ENCODE data around the gene E2F4. TPM values are rescaled to one million over a fixed set of nuclear protein-coding genes. Genes with fewer than 3 reads are reported as not detected.
A peak's percentile ranks its signal among the peaks of the same experiment; 100 is the strongest.

The E2F4 gene
- total RNA-seq, 2 experiments from 2014 or later = 130 to 136 TPM

GRCh38 chr16:67215706-67216105, 23.8 kb downstream of the E2F4 start:
- H3K27me3 Mint-ChIP-seq = no peaks in the 10 kb centered on the region
- H3K9me3 Mint-ChIP-seq = no peaks in the 10 kb centered on the region
- H3K4me3 Mint-ChIP-seq = no peak overlapping the region
- no peaks in the 10 kb centered on the region for H3K4me1 Mint-ChIP-seq
- DNase-seq = no peak
- no peak overlapping the region for H3K27ac Mint-ChIP-seq
- no peaks in the 10 kb centered on the region for H3K36me3 Mint-ChIP-seq

- DNase-seq = no peak
- Mint-ChIP-seq H3K9me3 (no peaks in the 10 kb centered on the region), H3K4me3 (no peak overlapping the region), H3K27ac (no peak overlapping the region), H3K36me3 (no peaks in the 10 kb centered on the region), H3K4me1 (no peaks in the 10 kb centered on the region), H3K27me3 (no peaks in the 10 kb centered on the region)
Measured at GRCh38 chr16:67216612-67217490, 24.9 kb downstream of the E2F4 start.

- Mint-ChIP-seq H3K9me3 (no peaks in the 10 kb centered on the region), H3K4me1 (peaks cover 25% of the 10 kb centered on the region), H3K27ac (no peak overlapping the region)
Measured at GRCh38 chr16:67223992-67224391, 32.0 kb downstream of the E2F4 start.

GRCh38 chr16:67226295-67226803, 34.4 kb downstream of the E2F4 start:
- H3K4me1 Mint-ChIP-seq = peaks cover 27% of the 10 kb centered on the region
- H3K9me3 Mint-ChIP-seq = no peaks in the 10 kb centered on the region
- H3K27me3 Mint-ChIP-seq = no peaks in the 10 kb centered on the region
- peaks cover 14% of the 10 kb centered on the region for H3K36me3 Mint-ChIP-seq
- H3K27ac Mint-ChIP-seq = peak overlapping the region; percentile 88
- H3K4me3 Mint-ChIP-seq = peak overlapping the region; percentile 94
- no peak for DNase-seq

More at GRCh38 chr16:67223992-67224391, 32.0 kb downstream of the E2F4 start:
- DNase-seq = no peak
- no peak overlapping the region for H3K4me3 Mint-ChIP-seq
- H3K36me3 Mint-ChIP-seq = peaks cover 6% of the 10 kb centered on the region
- no peaks in the 10 kb centered on the region for H3K27me3 Mint-ChIP-seq

GRCh38 chr16:67226804-67227566, 35.0 kb downstream of the E2F4 start, which contains the start of gene TMEM208:
TSS of gene TMEM208 (plus strand) at chr16:67227130. CDS start at chr16:67227219, 89 bp downstream.
- Mint-ChIP-seq H3K27me3 (no peaks in the 10 kb centered on the region), H3K9me3 (no peaks in the 10 kb centered on the region), H3K4me3 (peak within 1 kb of the TSS; percentile 94), H3K4me1 (peaks cover 27% of the 10 kb centered on the region), H3K27ac (peak within 1 kb of the TSS; percentile 92), H3K36me3 (peaks cover 14% of the 10 kb centered on the region)
- peak; percentile 99 for DNase-seq

GRCh38 chr16:67227567-67227921, 35.6 kb downstream of the E2F4 start:
- peak overlapping the region; percentile 94 for H3K4me3 Mint-ChIP-seq
- peaks cover 27% of the 10 kb centered on the region for H3K4me1 Mint-ChIP-seq
- H3K36me3 Mint-ChIP-seq = peaks cover 16% of the 10 kb centered on the region
- H3K27me3 Mint-ChIP-seq = no peaks in the 10 kb centered on the region
- H3K9me3 Mint-ChIP-seq = no peaks in the 10 kb centered on the region
- H3K27ac Mint-ChIP-seq = peak overlapping the region; percentile 92
- DNase-seq = no peak

GRCh38 chr16:67228034-67228785, 36.3 kb downstream of the E2F4 start:
- Mint-ChIP-seq H3K4me1 (peaks cover 27% of the 10 kb centered on the region), H3K36me3 (peaks cover 19% of the 10 kb centered on the region), H3K27ac (peak overlapping the region; percentile 92), H3K4me3 (peak overlapping the region; percentile 94), H3K27me3 (no peaks in the 10 kb centered on the region), H3K9me3 (no peaks in the 10 kb centered on the region)
- DNase-seq = no peak

- Mint-ChIP-seq H3K36me3 (peaks cover 21% of the 10 kb centered on the region), H3K4me1 (peaks cover 27% of the 10 kb centered on the region), H3K27me3 (no peaks in the 10 kb centered on the region), H3K27ac (no peak overlapping the region), H3K4me3 (peak overlapping the region; percentile 55), H3K9me3 (no peaks in the 10 kb centered on the region)
- no peak for DNase-seq
Measured at GRCh38 chr16:67228905-67229304, 37.0 kb downstream of the E2F4 start.

- peaks cover 25% of the 10 kb centered on the region for H3K36me3 Mint-ChIP-seq
- H3K9me3 Mint-ChIP-seq = no peaks in the 10 kb centered on the region
- H3K4me3 Mint-ChIP-seq = no peak overlapping the region
- peaks cover 25% of the 10 kb centered on the region for H3K4me1 Mint-ChIP-seq
- no peak for DNase-seq
- H3K27me3 Mint-ChIP-seq = no peaks in the 10 kb centered on the region
- no peak overlapping the region for H3K27ac Mint-ChIP-seq
Measured at GRCh38 chr16:67229906-67230808, 38.2 kb downstream of the E2F4 start.

GRCh38 chr16:67230809-67231660, 39.1 kb downstream of the E2F4 start:
- H3K27ac Mint-ChIP-seq = no peak overlapping the region
- H3K4me3 Mint-ChIP-seq = no peak overlapping the region
- peaks cover 26% of the 10 kb centered on the region for H3K36me3 Mint-ChIP-seq
- no peak for DNase-seq
- H3K9me3 Mint-ChIP-seq = no peaks in the 10 kb centered on the region
- H3K4me1 Mint-ChIP-seq = peaks cover 18% of the 10 kb centered on the region
- no peaks in the 10 kb centered on the region for H3K27me3 Mint-ChIP-seq

- H3K9me3 Mint-ChIP-seq = no peaks in the 10 kb centered on the region
- no peaks in the 10 kb centered on the region for H3K27me3 Mint-ChIP-seq
- H3K27ac Mint-ChIP-seq = no peak overlapping the region
- no peak for DNase-seq
- H3K4me1 Mint-ChIP-seq = peaks cover 8% of the 10 kb centered on the region
- H3K36me3 Mint-ChIP-seq = peaks cover 34% of the 10 kb centered on the region
- H3K4me3 Mint-ChIP-seq = no peak overlapping the region
Measured at GRCh38 chr16:67233596-67233995, 41.6 kb downstream of the E2F4 start.

- Mint-ChIP-seq H3K4me3 (no peak overlapping the region), H3K4me1 (peaks cover 5% of the 10 kb centered on the region), H3K27ac (no peak overlapping the region), H3K9me3 (no peaks in the 10 kb centered on the region), H3K36me3 (peaks cover 34% of the 10 kb centered on the region), H3K27me3 (no peaks in the 10 kb centered on the region)
- DNase-seq = no peak
Measured at GRCh38 chr16:67234180-67234597, 42.2 kb downstream of the E2F4 start.

GRCh38 chr16:67235816-67236562, 44.0 kb downstream of the E2F4 start:
- no peak for DNase-seq
- peaks cover 28% of the 10 kb centered on the region for H3K36me3 Mint-ChIP-seq
- no peaks in the 10 kb centered on the region for H3K9me3 Mint-ChIP-seq
- H3K4me3 Mint-ChIP-seq = no peak overlapping the region
- H3K27ac Mint-ChIP-seq = peak overlapping the region; percentile 43
- peaks cover 7% of the 10 kb centered on the region for H3K4me1 Mint-ChIP-seq
- no peaks in the 10 kb centered on the region for H3K27me3 Mint-ChIP-seq

All from activated naive CD8-positive, alpha-beta T cell treated with anti-CD3 and anti-CD28 coated beads for 36 hours (primary cell).